Peyer's patch (tissue), 4 donors: Measurements from ENCODE around the gene SNX21.

Experiments used
- CTCF ChIP-seq, 6 experiments: fragments of 450-650 bp in 4 of 6; fragments of 200-600 bp in 2 of 6; sonication (generic) in 1 of 6; IDR thresholded peaks; one replicate each; pipeline ENCODE4 v1.5.1; 2017 to 2019; ENCODE audit warnings: antibody characterized with exemption in 6 of 6, mild to moderate bottlenecking in 3 of 6, moderate library complexity in 1 of 6
- POLR2A ChIP-seq, 2 donors: fragments of 450-650 bp; IDR thresholded peaks; one replicate each; pipeline ENCODE4 v1.5.1; 2017; ENCODE audit warnings: antibody characterized with exemption in 2 of 2, mild to moderate bottlenecking in 2 of 2, moderate library complexity in 2 of 2

DNA sequence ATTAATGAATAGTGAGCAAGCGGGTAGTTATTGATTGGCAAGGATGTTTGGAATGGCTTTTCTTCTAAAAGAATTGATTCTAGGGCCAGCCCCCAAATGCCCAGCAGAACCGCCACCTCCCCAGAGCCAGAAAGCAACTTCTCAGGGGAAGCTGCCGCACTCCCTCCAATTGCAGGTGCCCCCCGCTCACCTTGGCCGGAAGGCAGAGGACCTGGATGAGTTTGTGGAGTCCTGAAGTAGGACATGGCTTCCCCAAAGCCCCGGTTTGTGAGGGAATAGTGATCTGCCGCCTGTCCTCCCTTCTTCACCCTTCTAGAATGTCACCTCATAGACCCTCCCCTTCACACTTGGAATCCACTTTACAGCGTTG lies 53.7 kb downstream of the SNX21 start, which contains the start of gene SPATA25:
- TF ChIP-seq POLR2A (IDR thresholded peaks at IDR 0.05) (no peak), CTCF (IDR thresholded peaks at IDR 0.05) (no peak)
